Uterus (tissue), 4 donors: ENCODE data around the gene FMNL2. TPM values are rescaled to one million over a fixed set of nuclear protein-coding genes. Genes with fewer than 3 reads are reported as not detected.
A peak's percentile ranks its signal among the peaks of the same experiment; 100 is the strongest.

Experiments used
- DNase-seq, 2 donors: peaks; one replicate each; pipeline ENCODE4 v3.0.0-alpha.2; 2019 to 2020
- H3K27ac ChIP-seq, 2 donors: fragments of 200-600 bp; sonication (generic); 1 replicate in 1 of 2; 2 replicates in 1 of 2; pipeline ENCODE4 v1.5.1; 2016 to 2018
- H3K27me3 ChIP-seq, 2 donors: fragments of 200-600 bp; sonication (generic); one replicate each; pipeline ENCODE4 v1.5.1; 2018 to 2019; ENCODE audit warnings: control low read depth in 1 of 2
- H3K36me3 ChIP-seq, 2 donors: fragments of 200-600 bp; sonication (generic); one replicate each; pipeline ENCODE4 v1.5.1; 2019; ENCODE audit warnings: control low read depth in 1 of 2
- H3K4me1 ChIP-seq, 2 donors: fragments of 200-600 bp; sonication (generic); one replicate each; pipeline ENCODE4 v1.5.1; 2018 to 2019; ENCODE audit warnings: control low read depth in 1 of 2
- H3K4me3 ChIP-seq, 2 donors: fragments of 200-600 bp; sonication (generic); 1 replicate in 1 of 2; 2 replicates in 1 of 2; pipeline ENCODE4 v1.5.1; 2018 to 2019; ENCODE audit warnings: mild to moderate bottlenecking in 1 of 2
- H3K9me3 ChIP-seq, 2 donors: fragments of 200-600 bp; sonication (generic); one replicate each; pipeline ENCODE4 v1.5.1; 2019; ENCODE audit warnings: control low read depth in 1 of 2
- POLR2A ChIP-seq, 2 donors: fragments of 450-650 bp; IDR thresholded peaks; one replicate each; pipeline ENCODE4 v1.6.1; 2016; ENCODE audit warnings: antibody characterized with exemption in 2 of 2, mild to moderate bottlenecking in 1 of 2, moderate library complexity in 1 of 2
- intact Hi-C: fragments of 100-400 bp; cut with DNase I; formaldehyde crosslinking; loops from one replicate; pipeline ENCODE4 v1.15.1; 2023; ENCODE audit warnings: low total_unique reads
- total RNA-seq, 4 donors: library from RNA; depleted of rRNA in 3 of 4; stranded (reverse); fragments of >200 nt in 3 of 4; gene quantifications; one replicate each; pipeline versions ENCODE4 v1.1.0 to v1.2.4, GENCODE V29; 2014 to 2023
- TF ChIP-seq, protein P1 (sequence below), 4 experiments: fragments of 200-600 bp in 2 of 4; fragments of 450-650 bp in 2 of 4; sonication (generic) in 2 of 4; IDR thresholded peaks; one replicate each; pipeline ENCODE4 v1.5.1; 2016 to 2019; ENCODE audit warnings: antibody characterized with exemption in 4 of 4, mild to moderate bottlenecking in 2 of 4, moderate library complexity in 1 of 4
- donor health status: DM: yes; HTN: yes; CAD: no.

The FMNL2 gene
- total RNA-seq, 4 donors from 2014 or later, result 10.0 to 66.9 (median 33.4) TPM

DNA sequence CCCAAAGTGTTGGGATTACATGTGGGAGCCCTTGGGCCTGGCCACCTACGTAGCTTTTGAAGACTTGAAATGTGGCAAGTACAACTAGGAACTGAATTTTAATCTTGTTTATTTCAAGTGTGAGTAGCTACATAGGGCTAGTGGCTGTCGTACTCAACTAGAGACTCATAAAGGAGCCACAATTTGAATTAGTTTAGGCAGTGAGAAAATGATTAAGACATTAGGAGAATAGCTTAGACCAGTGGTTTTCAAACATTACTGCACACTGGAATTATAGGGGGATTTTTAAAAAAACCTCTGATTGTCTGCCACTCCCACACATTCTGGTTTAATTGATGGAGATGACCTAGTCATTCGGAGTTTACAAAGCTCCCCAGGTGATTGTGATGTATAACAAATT, 127.1 kb downstream of the FMNL2 start:
- no peaks in the 10 kb centered on the region for H3K9me3 ChIP-seq
- H3K36me3 ChIP-seq, result no peaks in the 10 kb centered on the region
- no peaks in the 10 kb centered on the region for H3K4me1 ChIP-seq
- TF ChIP-seq, protein P1, sequence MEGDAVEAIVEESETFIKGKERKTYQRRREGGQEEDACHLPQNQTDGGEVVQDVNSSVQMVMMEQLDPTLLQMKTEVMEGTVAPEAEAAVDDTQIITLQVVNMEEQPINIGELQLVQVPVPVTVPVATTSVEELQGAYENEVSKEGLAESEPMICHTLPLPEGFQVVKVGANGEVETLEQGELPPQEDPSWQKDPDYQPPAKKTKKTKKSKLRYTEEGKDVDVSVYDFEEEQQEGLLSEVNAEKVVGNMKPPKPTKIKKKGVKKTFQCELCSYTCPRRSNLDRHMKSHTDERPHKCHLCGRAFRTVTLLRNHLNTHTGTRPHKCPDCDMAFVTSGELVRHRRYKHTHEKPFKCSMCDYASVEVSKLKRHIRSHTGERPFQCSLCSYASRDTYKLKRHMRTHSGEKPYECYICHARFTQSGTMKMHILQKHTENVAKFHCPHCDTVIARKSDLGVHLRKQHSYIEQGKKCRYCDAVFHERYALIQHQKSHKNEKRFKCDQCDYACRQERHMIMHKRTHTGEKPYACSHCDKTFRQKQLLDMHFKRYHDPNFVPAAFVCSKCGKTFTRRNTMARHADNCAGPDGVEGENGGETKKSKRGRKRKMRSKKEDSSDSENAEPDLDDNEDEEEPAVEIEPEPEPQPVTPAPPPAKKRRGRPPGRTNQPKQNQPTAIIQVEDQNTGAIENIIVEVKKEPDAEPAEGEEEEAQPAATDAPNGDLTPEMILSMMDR (IDR thresholded peaks at IDR 0.05), result no peak
- TF ChIP-seq POLR2A (IDR thresholded peaks at IDR 0.05), result no peak
- intact Hi-C loops, result no loop called here
- no peaks in the 10 kb centered on the region for H3K27me3 ChIP-seq
- no peak overlapping the region for H3K27ac ChIP-seq
- DNase-seq, result no peak
- no peak overlapping the region for H3K4me3 ChIP-seq

DNA sequence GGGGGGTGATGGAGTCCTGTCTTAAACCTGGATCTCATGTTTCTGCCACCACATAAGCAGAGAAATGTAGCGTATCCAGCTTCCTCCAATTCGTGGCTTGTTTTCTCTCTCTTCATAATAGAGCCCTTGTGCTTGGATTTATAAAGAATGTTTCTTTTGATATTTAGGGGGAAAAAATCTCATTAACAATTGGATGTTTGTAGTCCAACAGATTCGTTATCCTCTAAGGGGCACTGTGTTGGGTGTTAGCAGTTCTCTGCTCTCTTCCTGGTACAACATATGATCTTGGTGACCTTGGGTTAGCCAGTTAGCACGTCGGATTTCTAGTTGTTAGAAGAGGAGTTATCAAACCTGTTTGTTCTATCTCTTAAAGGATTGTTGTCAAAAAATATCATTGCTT, 127.8 kb downstream of the FMNL2 start:
- Histone ChIP-seq H3K27me3 (no peaks in the 10 kb centered on the region), H3K9me3 (no peaks in the 10 kb centered on the region), H3K27ac (no peak overlapping the region), H3K4me1 (no peaks in the 10 kb centered on the region), H3K4me3 (no peak overlapping the region), H3K36me3 (no peaks in the 10 kb centered on the region)
- intact Hi-C loops, result no loop called here
- DNase-seq, result no peak
- TF ChIP-seq, protein P1 (IDR thresholded peaks at IDR 0.05), result no peak
- no peak for TF ChIP-seq POLR2A (IDR thresholded peaks at IDR 0.05)

DNA sequence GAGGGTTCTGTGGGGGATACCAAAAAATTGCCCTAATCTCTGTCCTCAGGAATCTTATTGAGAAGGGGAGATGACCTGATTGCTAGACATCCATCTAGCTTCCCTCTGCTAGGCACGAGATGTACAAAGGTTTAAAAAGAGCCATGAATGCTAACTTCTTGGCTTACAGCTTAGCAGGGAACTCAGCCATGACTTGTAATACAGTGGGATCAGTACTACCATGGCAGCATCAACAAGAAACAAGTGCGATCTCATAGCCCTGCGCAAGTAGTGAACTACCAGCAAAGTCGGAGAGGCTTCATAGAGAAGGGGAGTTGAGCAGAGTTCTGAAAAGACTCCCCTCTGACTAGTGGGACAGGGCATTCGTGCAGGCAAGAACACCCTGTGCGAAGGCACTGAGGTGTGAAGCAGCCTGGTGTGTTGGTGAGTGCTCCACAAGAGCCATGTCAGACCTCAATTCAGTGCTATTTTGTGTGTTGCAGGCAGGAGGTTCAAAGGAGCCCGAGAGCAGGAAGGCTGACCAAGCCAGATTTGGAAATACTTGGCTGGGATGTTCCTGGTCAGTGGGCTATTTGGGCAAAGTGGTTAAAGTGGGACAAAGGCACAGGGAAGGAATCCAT, 130.0 kb downstream of the FMNL2 start:
- no peaks in the 10 kb centered on the region for H3K9me3 ChIP-seq
- intact Hi-C loops, result no loop called here
- H3K36me3 ChIP-seq, result no peaks in the 10 kb centered on the region
- DNase-seq, result no peak
- no peak overlapping the region for H3K27ac ChIP-seq
- TF ChIP-seq POLR2A (IDR thresholded peaks at IDR 0.05), result no peak
- TF ChIP-seq, protein P1 (IDR thresholded peaks at IDR 0.05), result no peak
- no peak overlapping the region for H3K4me3 ChIP-seq
- H3K4me1 ChIP-seq, result no peaks in the 10 kb centered on the region
- no peaks in the 10 kb centered on the region for H3K27me3 ChIP-seq

DNA sequence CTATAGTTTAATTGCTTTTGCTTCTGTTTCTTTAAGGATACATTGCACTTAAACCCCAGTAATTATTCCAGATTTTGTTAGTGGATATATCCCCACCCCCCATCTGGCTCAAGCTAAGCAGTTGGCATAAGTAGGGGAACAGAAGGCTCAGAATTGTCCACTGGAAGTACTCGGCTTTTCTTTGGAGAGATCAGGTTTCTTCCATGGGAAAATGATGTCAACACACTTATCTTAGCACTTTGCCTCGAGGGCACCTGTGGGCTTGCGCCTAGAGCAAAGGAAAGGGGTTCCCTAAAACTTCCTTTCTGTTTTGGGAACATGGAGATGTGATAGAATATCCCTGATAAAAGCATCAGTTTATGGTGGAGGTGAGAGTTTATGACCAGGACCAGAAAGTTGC, 130.6 kb downstream of the FMNL2 start:
- intact Hi-C loops, result no loop called here
- Histone ChIP-seq H3K9me3 (no peaks in the 10 kb centered on the region), H3K27ac (no peak overlapping the region), H3K36me3 (no peaks in the 10 kb centered on the region), H3K4me3 (no peak overlapping the region), H3K4me1 (no peaks in the 10 kb centered on the region), H3K27me3 (no peaks in the 10 kb centered on the region)
- TF ChIP-seq POLR2A (IDR thresholded peaks at IDR 0.05), result no peak
- TF ChIP-seq, protein P1 (IDR thresholded peaks at IDR 0.05), result no peak
- DNase-seq, result no peak

DNA sequence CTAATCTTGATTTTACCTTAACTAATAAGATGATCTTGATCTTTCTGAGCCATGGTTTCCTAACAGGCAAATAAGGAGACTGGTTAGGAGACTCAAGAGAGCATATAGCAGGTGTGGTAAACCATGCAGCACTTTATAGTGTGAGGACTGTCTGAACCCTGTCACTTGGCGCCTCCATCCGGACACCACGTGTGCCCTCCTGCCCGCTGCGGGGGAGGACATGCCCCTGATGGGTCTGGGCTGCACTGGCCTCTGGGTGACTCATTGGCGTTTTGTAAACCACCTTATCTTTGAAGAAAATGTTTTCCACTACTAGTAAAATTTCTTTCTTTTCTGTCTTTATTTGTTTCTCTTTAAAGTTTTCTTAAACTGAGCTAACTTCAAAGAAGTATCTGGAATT, 131.1 kb downstream of the FMNL2 start:
- intact Hi-C loops, result no loop called here
- H3K27me3 ChIP-seq, result no peaks in the 10 kb centered on the region
- TF ChIP-seq, protein P1 (IDR thresholded peaks at IDR 0.05), result no peak
- TF ChIP-seq POLR2A (IDR thresholded peaks at IDR 0.05), result no peak
- DNase-seq, result no peak
- no peaks in the 10 kb centered on the region for H3K36me3 ChIP-seq
- no peaks in the 10 kb centered on the region for H3K9me3 ChIP-seq
- peak overlapping the region in 1 of 2 donors; percentile 62 for H3K27ac ChIP-seq
- H3K4me1 ChIP-seq, result no peaks in the 10 kb centered on the region
- no peak overlapping the region for H3K4me3 ChIP-seq
